SU-DHL-6 (cell line): ENCODE data around the gene NUDT3.
"Not testable (repeated sequence)": the region's sequence is repeated elsewhere in the genome, so short reads cannot be mapped to it uniquely, and the experiment has no call there.

Experiments
- H2AFZ ChIP-seq: fragments of 200-600 bp; sonication (generic); 2 replicates; pipeline ENCODE4 v1.6.1; 2014; ENCODE audit warnings: low read depth, mild to moderate bottlenecking, moderate library complexity, mixed read lengths, antibody characterized with exemption, low read length; ENCODE audit not compliant: severe bottlenecking
- H3F3A ChIP-seq: fragments of 200-600 bp; shearing (Covaris generic); 2 replicates; pipeline ENCODE4 v1.6.0; 2016; ENCODE audit warnings: antibody characterized with exemption, mild to moderate bottlenecking; ENCODE audit not compliant: insufficient read depth
- H3K27ac ChIP-seq: fragments of 200-600 bp; sonication (generic); 2 replicates; pipeline ENCODE4 v1.5.1; 2016; ENCODE audit warnings: low read depth, mild to moderate bottlenecking, low read length, moderate library complexity, mixed read lengths
- H3K27me3 ChIP-seq: fragments of 200-600 bp; sonication (generic), shearing (Covaris generic); 2 replicates; pipeline ENCODE4 v1.6.0; 2014; ENCODE audit warnings: mild to moderate bottlenecking, low read length
- H3K36me3 ChIP-seq: fragments of 200-600 bp; sonication (generic); 2 replicates; pipeline ENCODE4 v1.6.1; 2014; ENCODE audit warnings: mild to moderate bottlenecking, low read length, mixed read lengths
- H3K4me2 ChIP-seq: fragments of 300-600, 200-600 bp; shearing (Covaris generic), sonication (generic); 2 replicates; pipeline ENCODE4 v1.6.0; 2014; ENCODE audit warnings: low read length, low read depth, mild to moderate bottlenecking; ENCODE audit not compliant: poor library complexity, severe bottlenecking
- H3K4me3 ChIP-seq: fragments of 200-600 bp; sonication (generic); 2 replicates; pipeline ENCODE4 v1.5.1; 2014; ENCODE audit warnings: antibody characterized with exemption, low read length, mild to moderate bottlenecking, mixed read lengths; ENCODE audit not compliant: insufficient read depth, poor library complexity, severe bottlenecking
- H3K79me2 ChIP-seq: fragments of 200-600 bp; sonication (generic); 2 replicates; pipeline ENCODE4 v1.6.1; 2014; ENCODE audit warnings: mild to moderate bottlenecking, low read length, moderate library complexity; ENCODE audit not compliant: insufficient read depth
- H3K9ac ChIP-seq: fragments of 200-600 bp; sonication (generic); 2 replicates; pipeline ENCODE4 v1.7.0; 2014; ENCODE audit warnings: mild to moderate bottlenecking, low read length
- H3K9me2 ChIP-seq: fragments of 200-600 bp; sonication (generic); replicated peaks from 2 replicates; pipeline ENCODE4 v1.6.1; 2014; ENCODE audit warnings: low read length; ENCODE audit not compliant: insufficient read depth
- H3K9me3 ChIP-seq: fragments of 200-600 bp; sonication (generic); 2 replicates; pipeline ENCODE4 v1.6.1; 2014; ENCODE audit warnings: low read length, mixed read lengths; ENCODE audit not compliant: insufficient read depth
- H4K20me1 ChIP-seq: fragments of 200-600 bp; sonication (generic); 2 replicates; pipeline ENCODE4 v1.6.1; 2014; ENCODE audit warnings: low read depth, mild to moderate bottlenecking, antibody characterized with exemption, low read length, moderate library complexity, mixed read lengths
- CTCF ChIP-seq: fragments of 200-600 bp; sonication (generic); IDR thresholded peaks from one replicate; pipeline ENCODE4 v1.5.1; 2017; ENCODE audit warnings: antibody characterized with exemption, mild to moderate bottlenecking, low read length, moderate library complexity; ENCODE audit not compliant: insufficient read depth, poor library complexity, severe bottlenecking
- EZH2phosphoT487 ChIP-seq: fragments of 200-600 bp; sonication (generic), shearing (Covaris generic); conservative IDR thresholded peaks from 2 replicates; pipeline ENCODE4 v1.6.1; 2018; ENCODE audit warnings: mild to moderate bottlenecking, antibody characterized with exemption, low read length, moderate library complexity, mixed read lengths

Gene NUDT3

GRCh38 chr6:34355889-34356288 is 36.6 kb downstream of the NUDT3 start:
- Histone ChIP-seq H3K79me2 (peaks cover 96% of the 10 kb centered on the region), H3K27me3 (no peaks in the 10 kb centered on the region)

GRCh38 chr6:34354230-34354629 is 38.2 kb downstream of the NUDT3 start:
- H3K4me2 ChIP-seq, H3K4me3 ChIP-seq, H3K27ac ChIP-seq, H3K9me2 ChIP-seq, H3K9me3 ChIP-seq, H2AFZ ChIP-seq, H3K27me3 ChIP-seq, H3K9ac ChIP-seq, H3K36me3 ChIP-seq: not testable (repeated sequence)
- Histone ChIP-seq H3K79me2 (peaks cover 96% of the 10 kb centered on the region), H3F3A (peaks cover 16% of the 10 kb centered on the region), H4K20me1 (peaks cover 20% of the 10 kb centered on the region)

More at GRCh38 chr6:34355889-34356288, 36.6 kb downstream of the NUDT3 start:
- H3K9ac ChIP-seq = no peak overlapping the region
- H3F3A ChIP-seq = peaks cover 11% of the 10 kb centered on the region; the same call in 1 of the 2 replicates
- no peaks in the 10 kb centered on the region for H3K9me2 ChIP-seq
- no peak overlapping the region for H2AFZ ChIP-seq
- H3K36me3 ChIP-seq = no peaks in the 10 kb centered on the region
- H4K20me1 ChIP-seq = peaks cover 27% of the 10 kb centered on the region
- H3K4me3 ChIP-seq = no peak overlapping the region
- no peak overlapping the region for H3K27ac ChIP-seq
- H3K4me2 ChIP-seq = no peak overlapping the region
- TF ChIP-seq EZH2phosphoT487 (no peak), CTCF (no peak)
- no peaks in the 10 kb centered on the region for H3K9me3 ChIP-seq

DNA sequence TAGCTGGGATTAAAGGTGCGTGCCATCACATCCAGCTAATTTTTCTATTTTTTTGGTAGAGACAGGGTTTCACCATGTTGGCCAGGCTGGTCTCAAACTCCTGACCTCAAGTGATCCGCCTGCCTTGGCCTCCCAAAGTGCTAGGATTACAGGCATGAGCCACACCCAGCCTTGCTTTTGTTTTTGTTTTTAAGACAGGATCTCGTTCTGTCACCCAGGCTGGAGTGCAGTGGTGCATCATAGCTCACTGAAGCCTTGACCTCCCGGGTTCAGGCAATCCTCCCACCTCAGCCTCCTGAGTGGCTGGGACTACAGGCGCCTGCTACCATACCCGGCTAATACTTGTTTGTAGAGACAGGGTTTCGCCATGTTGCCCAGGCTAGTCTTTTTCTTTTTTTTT is 38.9 kb downstream of the NUDT3 start:
- not testable (repeated sequence) for H3K36me3 ChIP-seq, H3K27me3 ChIP-seq, H2AFZ ChIP-seq, H3K4me2 ChIP-seq, H3K9me3 ChIP-seq, H3K27ac ChIP-seq, H3K9ac ChIP-seq, H3K4me3 ChIP-seq, H3K9me2 ChIP-seq
- Histone ChIP-seq H3K79me2 (peaks cover 93% of the 10 kb centered on the region), H4K20me1 (peaks cover 18% of the 10 kb centered on the region), H3F3A (peaks cover 14% of the 10 kb centered on the region)

- peaks cover 10% of the 10 kb centered on the region for H3F3A ChIP-seq
- no peak overlapping the region for H3K4me2 ChIP-seq
- H2AFZ ChIP-seq = no peak overlapping the region
- no peak overlapping the region for H3K27ac ChIP-seq
- H3K36me3 ChIP-seq = no peaks in the 10 kb centered on the region
- no peaks in the 10 kb centered on the region for H3K9me2 ChIP-seq
- no peaks in the 10 kb centered on the region for H3K9me3 ChIP-seq
- no peak overlapping the region for H3K9ac ChIP-seq
- peaks cover 89% of the 10 kb centered on the region for H3K79me2 ChIP-seq
- no peak overlapping the region for H3K4me3 ChIP-seq
- H3K27me3 ChIP-seq = no peaks in the 10 kb centered on the region
- H4K20me1 ChIP-seq = peaks cover 7% of the 10 kb centered on the region
- TF ChIP-seq EZH2phosphoT487 (no peak), CTCF (no peak)
Measured at GRCh38 chr6:34352305-34352937, 40.0 kb downstream of the NUDT3 start.
